GM19023 (cell line): Measurements from ENCODE around the gene THADA.

Experiments used
- ATAC-seq: cut with Tn5 transposase; IDR thresholded peaks from one replicate; pipeline ENCODE4 v1.9.1; 2021; ENCODE audit warnings: mild to moderate bottlenecking, moderate library complexity; ENCODE audit not compliant: unreplicated experiment

THADA gene

DNA sequence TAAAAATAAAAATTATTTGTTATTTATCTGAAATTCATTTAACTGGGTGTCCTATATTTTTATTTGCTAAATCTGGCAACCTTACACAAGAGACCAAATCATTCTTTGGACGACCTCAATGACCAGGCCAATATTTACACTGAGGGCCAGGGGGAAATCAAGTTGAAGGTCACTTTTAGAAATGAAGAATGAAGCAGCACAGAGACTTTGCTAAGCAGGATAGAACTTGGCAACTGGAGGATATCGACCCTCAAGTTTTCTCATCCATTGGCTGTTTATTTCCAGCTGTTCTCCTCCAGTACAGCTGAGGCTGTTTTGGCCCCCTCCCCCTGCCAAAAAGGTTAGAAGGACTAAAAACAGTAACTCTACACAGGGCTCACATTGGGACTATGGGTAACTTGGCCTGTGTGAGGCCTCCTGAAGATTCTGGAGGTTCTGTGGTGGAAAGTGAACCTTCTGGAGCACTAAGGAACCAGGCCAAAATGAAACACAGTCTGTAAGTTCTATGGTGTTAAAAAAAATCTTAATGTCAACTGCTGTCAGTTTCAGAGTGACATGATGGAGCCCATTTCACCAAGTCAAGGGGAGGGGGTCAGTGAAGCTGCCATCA is 337.2 kb downstream of the THADA start:
- ATAC-seq: no peak

DNA sequence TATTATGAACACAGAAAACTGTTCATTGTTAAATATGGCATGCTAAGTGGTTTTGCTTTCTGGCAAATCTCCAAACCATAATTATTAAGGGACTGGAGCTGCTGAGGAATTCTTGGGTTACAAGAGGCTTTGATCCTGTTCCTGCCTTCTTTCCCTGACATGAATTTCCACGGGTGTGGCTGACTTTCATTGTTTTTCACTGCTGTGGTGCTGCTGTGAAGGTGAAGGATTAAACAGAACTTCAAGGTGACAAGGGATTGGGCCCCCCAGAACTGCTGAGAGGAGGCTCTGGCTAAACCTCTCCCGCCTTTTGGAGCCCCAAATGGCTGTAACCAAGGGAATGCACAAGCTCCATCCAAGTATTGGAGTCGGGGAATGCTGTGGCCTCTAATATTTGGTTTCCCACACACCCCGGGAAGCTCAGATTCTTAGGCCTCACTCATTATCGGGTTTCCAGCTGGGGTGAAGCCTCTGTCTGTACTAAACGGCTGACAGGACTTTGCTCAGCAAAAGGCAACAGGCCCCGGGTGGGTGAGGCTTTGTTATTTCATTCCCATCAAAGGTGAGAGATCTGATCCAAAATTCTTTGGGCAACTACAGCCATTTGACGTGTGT is 340.4 kb downstream of the THADA start:
- no peak for ATAC-seq

DNA sequence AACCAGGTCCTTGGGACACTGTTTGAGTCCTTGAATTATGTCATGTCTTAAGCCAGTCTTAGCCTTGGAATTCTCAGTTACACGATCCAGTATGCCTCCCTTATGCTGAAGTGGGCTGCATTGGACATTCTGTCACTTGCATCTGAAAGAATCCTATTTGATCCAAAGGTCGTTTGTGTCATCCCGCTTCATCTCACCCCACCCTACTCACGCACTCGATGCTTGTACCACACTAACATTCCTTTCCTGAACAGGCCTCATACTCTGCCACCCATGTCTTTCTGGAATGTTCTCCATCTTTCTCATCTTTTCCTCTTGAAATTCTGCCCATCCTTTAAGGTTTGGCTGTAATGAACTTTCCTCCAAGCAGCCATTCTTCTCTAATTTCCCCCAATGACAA is 341.5 kb downstream of the THADA start:
- ATAC-seq: no peak

DNA sequence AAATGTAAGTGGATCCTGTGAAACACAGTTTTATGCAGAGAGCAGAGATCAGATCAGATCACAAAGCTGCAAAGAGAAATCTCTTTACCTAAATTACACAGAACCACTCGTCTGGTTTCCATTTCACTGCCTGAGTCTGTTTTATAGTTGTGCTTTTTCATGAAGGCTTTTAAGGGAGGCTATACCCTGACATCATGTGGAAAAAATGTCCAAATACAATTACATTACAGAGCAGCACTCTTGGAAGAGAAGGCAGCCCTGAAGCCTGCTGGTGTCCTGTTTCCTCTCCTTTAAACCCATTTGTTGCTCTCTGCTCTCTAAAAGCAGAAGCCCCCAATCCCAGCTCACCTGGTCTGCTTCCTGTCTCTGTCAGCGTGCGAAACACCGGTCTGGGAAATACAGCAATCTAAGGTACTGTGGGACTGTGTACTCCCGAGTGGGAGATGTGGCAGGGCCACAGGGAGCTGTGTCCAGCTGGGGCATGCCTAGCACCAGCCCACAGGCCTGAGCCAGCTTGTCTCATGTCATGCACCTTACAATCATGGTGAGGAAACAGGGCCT is 344.6 kb downstream of the THADA start:
- no peak for ATAC-seq

DNA sequence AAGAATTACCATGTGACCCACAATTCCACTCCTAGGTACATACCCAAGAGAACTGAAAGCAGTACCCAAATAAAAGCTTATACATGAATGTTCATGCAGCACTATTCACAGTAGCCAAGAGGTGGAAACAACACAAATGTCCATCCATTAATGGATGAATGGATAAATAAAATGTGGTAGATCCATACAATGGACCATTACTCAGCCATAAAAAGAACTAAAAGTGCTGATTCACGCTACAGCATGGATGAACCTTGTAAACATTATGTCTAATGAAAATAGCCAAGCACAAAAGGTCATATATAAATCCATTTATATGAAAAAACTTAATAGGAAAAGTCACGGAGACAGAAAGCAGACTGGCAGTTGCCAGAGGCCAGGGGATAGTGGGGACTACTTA is 345.8 kb downstream of the THADA start:
- ATAC-seq: no peak

DNA sequence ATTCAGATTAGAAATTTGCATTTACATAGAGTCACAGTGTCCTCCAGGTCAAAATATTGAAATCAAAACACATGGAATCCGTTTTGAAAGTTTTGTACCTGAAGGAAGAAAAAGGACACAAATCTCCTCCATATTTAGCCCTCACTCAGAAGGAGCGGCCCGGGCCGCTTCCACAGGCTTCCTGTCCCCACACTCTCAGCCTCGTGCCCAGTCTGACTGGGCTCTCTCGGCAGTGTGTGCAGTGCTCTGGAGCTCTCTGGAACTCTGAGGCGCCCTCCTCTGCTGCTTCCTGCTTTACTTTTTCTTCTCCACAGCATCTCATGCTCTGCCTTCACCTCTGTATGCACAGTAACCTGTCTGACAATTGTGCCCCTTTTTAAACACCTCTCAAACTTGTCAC is 347.2 kb downstream of the THADA start:
- ATAC-seq: no peak

DNA sequence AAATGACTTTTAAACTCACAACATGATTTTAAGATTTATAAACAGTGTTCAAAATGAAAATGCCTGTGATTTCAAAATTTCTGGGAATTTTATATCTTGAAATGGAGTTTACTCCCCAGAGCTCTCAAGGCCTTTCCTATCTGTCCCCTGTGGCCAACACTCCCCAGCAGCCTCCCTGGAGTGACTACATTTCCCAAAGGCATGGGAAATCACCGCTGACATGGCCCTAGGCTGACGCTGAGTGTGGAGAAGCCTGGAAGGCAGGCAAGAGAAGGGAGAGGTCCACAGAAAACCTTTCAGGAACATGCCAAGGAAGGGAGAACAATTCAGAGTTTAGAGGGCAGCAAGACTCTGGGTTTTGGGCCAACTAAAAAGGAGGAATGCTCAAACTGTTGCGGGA is 349.2 kb downstream of the THADA start:
- ATAC-seq: no peak

DNA sequence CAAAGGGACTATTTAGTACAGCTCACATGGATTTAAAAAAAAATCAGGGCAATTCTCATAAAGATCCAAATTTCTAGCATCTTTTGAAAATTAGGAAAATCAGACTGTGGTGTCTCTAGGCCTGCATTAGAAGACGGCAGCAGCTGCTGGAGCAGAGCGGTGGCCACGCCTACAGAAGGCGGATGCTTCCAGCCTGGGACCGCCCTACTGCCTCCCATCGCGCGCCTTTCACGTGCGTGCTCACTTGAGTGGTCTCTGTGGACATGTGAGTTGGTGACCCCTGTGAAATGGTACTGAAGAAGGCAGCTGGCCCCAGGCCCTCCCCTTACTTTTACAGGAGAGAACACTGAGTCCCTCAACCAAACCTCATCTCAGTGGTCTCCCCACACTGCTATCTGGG is 354.3 kb downstream of the THADA start:
- no peak for ATAC-seq

DNA sequence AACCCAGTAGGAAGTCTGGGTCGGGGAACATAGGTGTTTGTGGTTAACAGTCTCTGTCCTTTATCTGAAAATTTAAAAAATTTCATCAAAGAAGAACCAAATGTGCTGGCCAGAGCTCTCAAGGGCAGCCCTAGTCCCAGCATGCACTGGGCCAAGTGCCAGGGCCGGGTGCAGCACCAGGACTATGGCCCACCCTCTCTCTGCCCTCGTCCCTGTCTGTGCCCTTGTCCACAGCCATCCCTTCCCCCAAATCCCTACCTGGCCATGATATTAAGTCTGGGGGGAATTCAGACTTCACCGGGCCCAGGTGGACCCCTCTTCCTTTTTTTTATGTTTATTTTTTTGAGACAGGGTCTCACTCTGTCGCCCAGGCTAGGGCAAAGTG is 355.1 kb downstream of the THADA start:
- ATAC-seq: no peak

DNA sequence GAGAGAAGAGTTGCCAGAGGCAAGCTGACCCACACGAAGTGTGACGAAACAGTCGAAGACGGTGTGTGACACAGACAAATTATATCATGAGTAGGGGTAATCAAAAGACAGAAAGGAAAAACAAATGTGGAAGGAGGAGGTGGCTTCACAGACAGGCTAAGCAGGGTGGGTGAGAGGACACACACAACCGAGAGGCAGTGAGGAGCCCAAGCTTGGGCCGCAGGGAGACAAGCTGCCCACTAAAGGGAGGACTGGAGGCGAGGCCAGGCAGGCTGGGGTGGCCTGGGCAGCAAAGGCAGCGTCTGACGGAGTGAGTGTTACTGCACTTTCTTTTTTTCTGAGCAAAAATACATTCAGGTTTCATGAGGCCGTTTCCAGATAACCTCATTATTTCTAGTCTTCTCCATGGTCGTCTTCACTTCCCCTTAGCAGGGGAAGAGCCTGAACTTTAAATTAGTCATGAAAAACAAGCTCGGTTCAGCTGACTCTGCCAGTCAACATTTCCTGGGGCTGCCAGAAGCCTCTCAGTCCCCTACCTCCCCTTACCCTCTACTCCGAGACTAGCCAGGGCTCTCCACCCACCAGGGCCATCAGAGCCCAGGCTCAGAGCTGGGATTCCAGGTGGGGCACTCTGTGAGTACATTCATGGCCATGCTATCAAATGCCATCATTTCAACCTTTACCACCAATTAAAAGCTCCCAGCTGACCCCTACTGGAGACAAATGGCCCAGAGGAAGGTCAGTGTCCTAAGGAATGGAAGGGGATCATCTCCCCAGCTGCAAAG is 355.7 kb downstream of the THADA start:
- no peak for ATAC-seq

DNA sequence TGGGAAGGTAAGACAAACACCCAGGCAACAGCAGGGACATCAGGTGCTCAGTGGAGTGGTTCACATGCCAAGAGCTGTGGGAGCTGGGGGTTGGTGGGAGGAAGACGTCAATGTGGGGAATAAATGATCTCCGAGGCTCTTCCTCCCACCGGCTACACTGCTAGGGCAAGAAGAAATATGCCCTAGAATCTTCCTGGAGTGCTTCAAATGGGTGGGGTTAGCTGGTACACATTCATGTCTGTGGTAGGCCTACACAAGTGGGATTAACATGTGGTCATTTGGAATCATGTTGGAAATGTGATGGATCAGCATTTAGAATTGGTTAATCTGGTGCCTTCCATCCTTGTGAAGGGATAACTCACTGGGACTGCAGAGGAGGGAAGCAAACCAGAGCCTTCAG is 357.0 kb downstream of the THADA start:
- no peak for ATAC-seq

DNA sequence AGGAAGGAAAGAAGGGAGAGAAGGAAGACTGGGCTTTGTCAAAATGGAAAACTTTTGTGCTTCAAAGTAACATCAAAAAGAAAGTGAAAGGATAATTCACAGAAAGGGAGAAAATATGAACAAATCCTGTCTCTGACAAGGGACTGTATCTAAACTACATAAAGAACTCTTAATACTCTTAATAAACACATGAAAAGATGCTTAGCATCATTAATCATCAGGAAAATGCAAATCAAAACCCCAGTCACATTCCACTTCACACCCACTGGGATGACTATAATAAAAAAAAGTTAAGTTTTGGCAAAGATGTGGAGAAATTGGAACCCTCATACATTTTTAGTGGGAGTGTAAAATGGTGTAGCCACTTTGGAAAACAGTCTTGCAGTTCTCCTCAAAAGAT is 357.7 kb downstream of the THADA start:
- no peak for ATAC-seq

DNA sequence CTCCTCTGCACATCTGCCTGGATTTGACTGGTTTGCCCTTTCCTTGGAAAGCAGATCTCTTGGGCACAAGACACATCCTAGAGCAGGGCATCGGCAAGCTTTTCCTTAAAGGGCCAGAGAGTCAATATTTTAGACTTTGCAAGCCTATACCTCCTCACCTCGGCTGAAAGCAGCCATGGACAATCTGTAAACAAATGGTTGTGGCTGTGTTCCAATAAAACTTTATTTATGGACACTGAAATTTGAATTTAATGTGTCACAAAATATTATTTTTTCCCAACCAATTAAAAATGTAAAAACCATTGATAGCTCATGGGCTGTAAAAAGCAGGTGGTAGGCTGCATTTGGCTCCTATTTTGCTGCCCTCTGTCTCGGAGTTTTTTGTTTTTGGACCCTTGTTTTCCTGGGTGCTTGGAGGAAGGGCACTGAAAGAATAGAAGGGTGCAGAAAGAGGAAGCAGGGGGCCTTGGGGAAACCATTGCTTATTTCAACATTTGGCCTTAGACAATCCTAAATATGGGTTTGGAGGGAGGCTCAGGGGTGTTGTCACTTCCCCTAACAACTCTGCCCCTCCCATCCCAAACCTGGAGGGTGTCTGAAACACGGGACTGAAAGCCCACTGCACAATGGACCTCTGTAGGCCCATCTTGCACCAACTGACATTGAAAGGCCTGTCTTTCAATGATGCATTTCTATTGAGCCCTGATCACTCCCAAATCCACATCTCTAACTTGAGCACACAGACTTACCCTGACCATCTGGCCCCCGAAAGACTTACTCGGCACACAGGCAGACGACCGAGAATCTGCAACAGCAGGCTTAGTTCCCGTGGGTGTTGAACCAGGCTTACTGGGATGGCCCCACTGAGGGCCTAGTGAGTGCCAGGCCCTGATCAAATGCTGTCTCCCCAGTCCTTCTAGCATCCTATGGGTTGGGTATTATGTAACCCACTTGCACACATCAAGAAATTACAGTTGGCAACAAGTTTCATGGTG is 362.3 kb downstream of the THADA start:
- ATAC-seq: no peak

DNA sequence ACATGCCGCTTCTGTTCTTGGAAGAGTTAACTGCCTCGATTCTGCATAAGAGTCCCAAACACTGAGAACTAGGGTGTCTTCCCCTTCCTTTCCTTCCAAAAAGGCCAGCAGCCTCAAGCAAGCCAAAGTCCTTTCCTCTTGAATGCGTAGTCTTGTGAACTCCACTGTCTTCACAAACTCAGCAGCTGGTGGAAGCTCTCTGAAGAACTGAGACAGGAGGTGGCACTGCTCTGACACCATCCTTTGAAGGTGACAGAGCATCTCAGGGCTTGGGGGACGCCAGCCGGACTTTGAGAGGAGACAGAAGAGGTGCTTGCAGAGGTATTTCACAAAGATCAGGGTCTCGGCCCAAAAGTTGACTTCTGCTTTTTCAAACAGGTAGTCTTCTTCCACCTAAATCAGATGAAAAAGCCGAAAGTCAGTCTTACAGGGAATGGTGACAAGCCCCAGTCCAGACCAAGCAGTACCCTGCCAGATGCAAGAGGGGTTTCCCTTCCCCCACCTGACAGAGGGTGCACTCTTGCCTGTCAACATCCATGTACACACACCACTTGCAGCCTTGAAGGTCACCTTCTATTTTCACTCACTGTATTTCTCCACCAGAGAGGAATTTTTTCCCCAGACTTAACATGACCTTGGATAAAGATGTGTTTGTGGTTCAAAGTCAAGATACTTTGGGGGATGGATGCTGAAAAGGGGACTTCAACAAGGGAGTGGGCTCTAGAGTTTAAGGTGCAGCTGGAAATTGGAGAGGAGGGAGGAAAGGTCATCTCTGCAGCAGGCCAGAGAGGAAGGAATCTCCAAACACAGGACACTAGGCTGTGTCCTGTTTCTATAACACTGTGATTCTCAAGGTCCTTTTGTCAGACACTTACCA is 364.6 kb downstream of the THADA start:
- ATAC-seq: no peak

DNA sequence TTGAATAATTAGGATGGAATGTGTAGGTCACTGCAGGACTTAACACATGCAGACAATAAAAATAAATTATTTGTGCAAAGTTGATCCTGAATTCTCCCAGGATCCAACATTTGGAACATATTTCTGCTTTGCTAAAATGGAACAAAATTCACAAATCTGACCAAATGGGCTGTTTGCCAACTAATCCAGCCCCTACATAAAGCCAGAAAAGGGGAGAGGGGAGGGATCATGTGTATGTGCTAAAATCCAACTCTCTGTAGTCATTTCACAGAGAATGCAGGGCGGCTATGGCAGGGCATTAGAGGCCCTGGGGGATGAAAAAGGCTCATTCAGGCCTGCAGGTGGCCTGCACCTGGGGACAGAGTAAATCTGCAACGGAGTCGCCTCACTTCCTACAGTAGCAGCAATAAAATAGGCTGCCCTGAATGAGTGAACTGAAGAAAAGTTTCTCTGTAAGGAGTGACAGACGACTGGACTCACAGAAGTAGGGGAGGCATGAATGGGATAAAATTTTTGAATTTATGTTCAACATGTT is 365.4 kb downstream of the THADA start:
- no peak for ATAC-seq

DNA sequence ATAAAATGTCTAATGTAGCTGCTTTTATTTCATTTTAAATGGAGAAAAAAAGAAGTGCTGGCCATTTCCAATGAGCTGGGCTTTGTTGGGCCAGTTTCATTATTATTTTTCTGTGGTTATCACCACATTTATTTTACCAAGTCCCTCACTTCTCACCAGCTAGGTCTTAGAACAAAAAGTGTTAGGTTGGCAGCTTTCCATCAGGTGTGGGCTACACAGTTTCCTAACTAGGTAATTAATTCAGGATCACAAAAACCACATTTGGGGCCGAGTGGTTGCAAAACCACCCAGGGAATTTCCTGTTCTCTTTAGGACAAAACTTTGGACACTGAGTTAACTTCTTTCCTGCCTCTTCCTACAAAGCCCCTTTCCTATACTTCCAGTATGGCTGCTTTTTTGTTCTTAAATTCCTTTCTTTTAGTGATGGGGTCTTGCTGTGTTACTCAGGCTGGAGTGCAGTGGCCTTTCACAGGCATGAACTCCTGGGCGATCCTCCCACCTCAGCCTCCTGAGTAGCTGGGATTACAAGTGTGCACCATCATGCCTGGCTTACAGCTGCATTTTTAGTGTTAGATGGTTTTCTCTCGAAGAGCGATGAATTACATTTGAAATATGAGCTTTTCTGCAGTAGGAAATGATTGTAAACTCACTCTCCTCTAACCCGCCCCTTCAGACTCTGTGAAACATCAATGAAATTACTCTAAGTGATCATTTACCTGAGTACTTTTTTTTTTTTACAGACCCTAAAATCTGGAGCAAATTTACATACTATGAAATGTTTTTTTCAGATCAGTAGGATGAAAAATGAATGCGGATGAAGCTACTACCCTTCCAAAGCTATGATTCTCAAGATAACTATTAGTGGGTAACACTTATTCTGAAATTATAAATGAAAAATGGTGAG is 366.8 kb downstream of the THADA start:
- ATAC-seq: no peak

DNA sequence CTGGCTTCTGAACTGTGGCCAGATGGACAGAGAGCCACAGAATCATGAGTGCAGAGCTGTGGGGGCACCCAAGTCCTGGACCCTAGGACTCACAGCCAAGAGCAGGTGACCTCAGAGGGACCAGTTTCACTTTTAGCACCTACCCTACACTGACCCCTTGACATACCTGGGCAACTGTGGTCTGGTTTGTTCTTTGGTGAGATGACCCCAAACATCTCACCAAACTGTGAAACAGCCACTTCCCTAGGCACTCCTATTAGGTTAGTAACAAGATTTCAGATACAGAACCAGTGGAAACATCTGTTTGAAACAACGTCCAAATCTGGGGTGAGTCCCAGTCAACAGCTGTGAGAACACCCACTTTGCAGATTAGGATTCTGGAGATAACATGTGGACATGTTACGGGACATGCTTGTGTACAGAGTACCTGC is 367.5 kb downstream of the THADA start:
- no peak for ATAC-seq

DNA sequence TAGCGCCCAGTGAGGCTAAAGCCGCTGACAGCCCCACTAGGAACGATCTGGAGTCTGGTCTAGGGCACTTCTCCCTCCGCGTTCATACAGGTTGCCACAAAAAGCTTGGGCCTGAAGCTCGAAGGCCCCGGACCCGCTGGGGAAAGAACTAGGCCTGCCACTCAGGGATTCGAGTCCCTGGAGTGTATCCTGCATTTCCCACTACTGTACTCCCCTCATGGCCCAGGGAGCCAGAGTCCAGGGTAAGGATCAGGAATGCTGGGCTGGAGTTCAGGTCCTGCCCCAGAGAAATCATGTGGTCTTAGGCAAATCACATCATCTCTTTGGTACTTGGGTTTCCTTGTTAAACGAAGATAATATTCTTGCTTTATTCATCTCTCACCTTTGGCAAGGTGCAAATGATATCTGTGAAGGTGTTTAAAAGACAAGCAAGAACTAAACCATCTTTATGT is 368.0 kb downstream of the THADA start:
- no peak for ATAC-seq
